ENCODE data around the gene ATP6AP2. TPM values are rescaled to one million over a fixed set of nuclear protein-coding genes. Genes with fewer than 3 reads are reported as not detected.

Gene ATP6AP2
- total and polyA plus RNA-seq, 9 of the 15 experiments (the other 6 are each of a cell fraction or from before 2014, with no cell fraction given) = 23.3 to 131 (median 41.9) TPM

- Histone ChIP-seq H3K27me3 (ENCODE audit: control insufficient read depth in 2 of 2, insufficient read depth in 2 of 2, low read length in 2 of 2) (peaks cover 0 to 6% of the 10 kb centered on the region in 2 experiments; a peak in 2 of 5 replicates), H3K4me1 (replicated peaks in 1 of 2; ENCODE audit: control insufficient read depth in 2 of 2, insufficient read depth in 2 of 2, low read length in 2 of 2) (no peaks in the 10 kb centered on the region; a peak in 1 of 5 replicates), H3K9ac (ENCODE audit: insufficient read depth in 1 of 2, low read depth in 2 of 2, low read length in 2 of 2) (no peak overlapping the region), H3K27ac (ENCODE audit: extremely low read depth, low read depth, low read length) (no peak overlapping the region), H3K4me2 (ENCODE audit: insufficient read depth, low read length) (no peak overlapping the region), H3K9me3 (replicated peaks; ENCODE audit: control insufficient read depth, insufficient read depth, low read depth, low read length) (no peaks in the 10 kb centered on the region), H3K4me3 (no peak overlapping the region), H3K36me3 (ENCODE audit: control insufficient read depth, insufficient read depth, low read length) (no peaks in the 10 kb centered on the region), H4K20me1 (replicated peaks; ENCODE audit: control insufficient read depth, insufficient read depth, low read length) (no peaks in the 10 kb centered on the region), H3K79me2 (ENCODE audit: control insufficient read depth, insufficient read depth, low read length) (no peaks in the 10 kb centered on the region), H3K9me1 (ENCODE audit: control insufficient read depth, insufficient read depth, low read length) (no peaks in the 10 kb centered on the region), H2AFZ (ENCODE audit: low read depth, low read length) (no peak overlapping the region)
- TF ChIP-seq RAD51 (IDR thresholded peaks at IDR 0.05; ENCODE audit: borderline replicate concordance, low read depth) (peak; percentile 63; the same call in 1 of the 2 replicates), HDAC6 (IDR thresholded peaks at IDR 0.05; ENCODE audit: low read depth, low read length) (no peak), CTBP1 (IDR thresholded peaks at IDR 0.05; ENCODE audit: borderline replicate concordance) (no peak), MITF (IDR thresholded peaks at IDR 0.05) (no peak), USF2 (CRISPR knock-in tag; IDR thresholded peaks at IDR 0.05) (peak; percentile 80), NRF1 (conservative IDR thresholded peaks at IDR 0.05 in 1 of 2, IDR thresholded peaks at IDR 0.05 in 1 of 2) (no peak), CBFA2T2 (conservative IDR thresholded peaks at IDR 0.05) (0 out of 2 replicates have a peak, but pooled peaks have one; percentile 10), FOS (IDR thresholded peaks at IDR 0.05; ENCODE audit: extremely low read depth, insufficient read length) (no peak), MXI1 (IDR thresholded peaks at IDR 0.05; ENCODE audit: low read depth, low read length) (no peak), ZNF274 (IDR thresholded peaks at IDR 0.05; ENCODE audit: borderline replicate concordance, low read depth, low read length) (no peak), ARID1B (IDR thresholded peaks at IDR 0.05) (no peak), SMARCB1 (IDR thresholded peaks at IDR 0.05; ENCODE audit: insufficient read length, low read depth) (no peak), KLF16 (IDR thresholded peaks at IDR 0.05) (no peak), POLR2H (tag; IDR thresholded peaks at IDR 0.05; ENCODE audit: low read depth) (no peak)
- TF ChIP-seq, protein P1, sequence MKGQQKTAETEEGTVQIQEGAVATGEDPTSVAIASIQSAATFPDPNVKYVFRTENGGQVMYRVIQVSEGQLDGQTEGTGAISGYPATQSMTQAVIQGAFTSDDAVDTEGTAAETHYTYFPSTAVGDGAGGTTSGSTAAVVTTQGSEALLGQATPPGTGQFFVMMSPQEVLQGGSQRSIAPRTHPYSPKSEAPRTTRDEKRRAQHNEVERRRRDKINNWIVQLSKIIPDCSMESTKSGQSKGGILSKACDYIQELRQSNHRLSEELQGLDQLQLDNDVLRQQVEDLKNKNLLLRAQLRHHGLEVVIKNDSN (CRISPR knock-in tag; IDR thresholded peaks at IDR 0.05) = peak; percentile 70
- FAIRE-seq = no peak
- BruUV-seq (replicated peaks) = no TSS peak
- peak in 1 of 4 experiments; percentile 52 for DNase-seq (ENCODE audit: extremely low read depth in 1 of 4, low spot score in 3 of 4)
- ChIA-PET CTCF (ENCODE audit: low intra/inter-chr PET ratio) (no interaction called here), POLR2A (no interaction called here)
- in situ Hi-C loops (cut with MboI) = no loop called here
- intact Hi-C loops (cut with micrococcal nuclease) = no loop called here
- 47% methylated on average over 4 of the region's 4 CpGs for WGBS (ENCODE audit: insufficient coverage, low coverage, missing lambda C conversion rate)
- no peak for ATAC-seq
Measured at GRCh38 chrX:40558590-40558989, 22.2 kb upstream of the ATP6AP2 start.
